RWPE2 (cell line): Measurements from ENCODE around the gene ELOB.

Experiments
- ATAC-seq: fragments of 200-7000 bp; cut with Tn5 transposase; 3 replicates; pipeline ENCODE4 v1.9.1; 2021; ENCODE audit warnings: low read depth
- DNase-seq: peaks from one replicate; pipeline ENCODE4 v3.0.0-alpha.2; 2020; ENCODE audit warnings: low spot score
- H3K27ac ChIP-seq: fragments of 450-650 bp; 2 replicates; pipeline ENCODE4 v1.5.1; 2017; ENCODE audit warnings: mild to moderate bottlenecking; ENCODE audit not compliant: poor library complexity, severe bottlenecking
- H3K27me3 ChIP-seq: fragments of 250-450 bp; sonication (Bioruptor Pico); 2 replicates; pipeline ENCODE4 v1.5.1; 2021; ENCODE audit warnings: mild to moderate bottlenecking, moderate library complexity; ENCODE audit not compliant: insufficient read depth, poor library complexity, severe bottlenecking
- H3K36me3 ChIP-seq: fragments of 250-450 bp; sonication (Bioruptor Pico); 2 replicates; pipeline ENCODE4 v1.5.1; 2020; ENCODE audit warnings: low read depth, mild to moderate bottlenecking, moderate library complexity
- H3K4me1 ChIP-seq: fragments of 250-450 bp; sonication (Bioruptor Pico); 2 replicates; pipeline ENCODE4 v1.5.1; 2021; ENCODE audit warnings: mild to moderate bottlenecking, moderate library complexity; ENCODE audit not compliant: insufficient read depth, poor library complexity, severe bottlenecking
- H3K4me3 ChIP-seq: fragments of 250-450 bp; sonication (Bioruptor Pico); 2 replicates; pipeline ENCODE4 v1.5.1; 2021; ENCODE audit warnings: mild to moderate bottlenecking, moderate library complexity; ENCODE audit not compliant: severe bottlenecking
- H3K9me3 ChIP-seq: fragments of 250-450 bp; sonication (Bioruptor Pico); 2 replicates; pipeline ENCODE4 v1.5.1; 2021; ENCODE audit warnings: mild to moderate bottlenecking, moderate library complexity; ENCODE audit not compliant: severe bottlenecking
- CTCF ChIP-seq: fragments of 450-650 bp; IDR thresholded peaks from one replicate; pipeline ENCODE4 v1.5.1; 2017; ENCODE audit warnings: mild to moderate bottlenecking, moderate library complexity; ENCODE audit not compliant: poor library complexity, severe bottlenecking

ELOB gene

GRCh38 chr16:2737238-2737605 is 39.9 kb downstream of the ELOB start:
- ATAC-seq = no peak
- Histone ChIP-seq H3K27ac (no peak overlapping the region), H3K27me3 (no peaks in the 10 kb centered on the region), H3K36me3 (no peaks in the 10 kb centered on the region), H3K4me1 (no peaks in the 10 kb centered on the region), H3K4me3 (no peak overlapping the region), H3K9me3 (no peaks in the 10 kb centered on the region)
- no peak for TF ChIP-seq CTCF
- DNase-seq = no peak

GRCh38 chr16:2736476-2737237 is 40.4 kb downstream of the ELOB start:
- no peaks in the 10 kb centered on the region for H3K9me3 ChIP-seq

GRCh38 chr16:2734844-2735515 is 42.1 kb downstream of the ELOB start:
- ATAC-seq (no peak), DNase-seq (no peak)
- Histone ChIP-seq H3K9me3 (no peaks in the 10 kb centered on the region), H3K36me3 (no peaks in the 10 kb centered on the region), H3K27me3 (no peaks in the 10 kb centered on the region), H3K4me3 (no peak overlapping the region), H3K4me1 (no peaks in the 10 kb centered on the region), H3K27ac (no peak overlapping the region)
- no peak for TF ChIP-seq CTCF

More at GRCh38 chr16:2736476-2737237, 40.4 kb downstream of the ELOB start:
- ATAC-seq (no peak), DNase-seq (no peak)
- no peak overlapping the region for H3K4me3 ChIP-seq
- no peaks in the 10 kb centered on the region for H3K27me3 ChIP-seq
- no peaks in the 10 kb centered on the region for H3K4me1 ChIP-seq
- TF ChIP-seq CTCF = no peak
- no peaks in the 10 kb centered on the region for H3K36me3 ChIP-seq
- H3K27ac ChIP-seq = no peak overlapping the region

- DNase-seq = no peak
- TF ChIP-seq CTCF = no peak
- Histone ChIP-seq H3K27me3 (no peaks in the 10 kb centered on the region), H3K4me1 (peaks cover 4% of the 10 kb centered on the region), H3K9me3 (no peaks in the 10 kb centered on the region), H3K27ac (no peak overlapping the region), H3K4me3 (no peak overlapping the region), H3K36me3 (no peaks in the 10 kb centered on the region)
- ATAC-seq = no peak
Observed at GRCh38 chr16:2728034-2728433, 49.0 kb downstream of the ELOB start.

- Histone ChIP-seq H3K27ac (no peak overlapping the region), H3K27me3 (no peaks in the 10 kb centered on the region), H3K9me3 (no peaks in the 10 kb centered on the region), H3K4me1 (peaks cover 7% of the 10 kb centered on the region), H3K36me3 (no peaks in the 10 kb centered on the region), H3K4me3 (no peak overlapping the region)
- DNase-seq (no peak), ATAC-seq (no peak)
- TF ChIP-seq CTCF = no peak
Observed at GRCh38 chr16:2726923-2727322, 50.2 kb downstream of the ELOB start.
